HL-60 (cell line): ENCODE results near the gene FARP1.

Experiments
- DNase-seq, 2 experiments: peaks; one replicate each; pipeline ENCODE4 v3.0.0-alpha.2; 2010 to 2020; ENCODE audit warnings: low read depth in 1 of 2, low spot score in 1 of 2
- H3K27ac ChIP-seq: fragments of 250-450 bp; sonication (Bioruptor Pico); replicated peaks from 2 replicates; pipeline ENCODE4 v1.5.1; 2020; ENCODE audit warnings: mild to moderate bottlenecking, moderate library complexity
- H3K27me3 ChIP-seq: fragments of 250-450 bp; sonication (Bioruptor Pico); 2 replicates; pipeline ENCODE4 v1.5.1; 2021; ENCODE audit warnings: mild to moderate bottlenecking, moderate library complexity; ENCODE audit not compliant: insufficient read depth, poor library complexity, severe bottlenecking
- H3K4me3 ChIP-seq: replicated peaks from 2 replicates; pipeline ENCODE4 v1.5.1; 2011; ENCODE audit warnings: mild to moderate bottlenecking, control low read depth, low read length; ENCODE audit not compliant: insufficient read depth
- GABPA ChIP-seq: IDR thresholded peaks from 2 replicates; pipeline ENCODE4 v1.6.1; 2012; ENCODE audit warnings: low read depth
- POLR2AphosphoS5 ChIP-seq: IDR thresholded peaks from 2 replicates; pipeline ENCODE4 v1.6.1; 2012; ENCODE audit warnings: low read depth
- SPI1 ChIP-seq: IDR thresholded peaks from 2 replicates; pipeline ENCODE4 v1.6.1; 2012; ENCODE audit warnings: low read depth, mild to moderate bottlenecking, borderline replicate concordance
- TF ChIP-seq, protein P1 (sequence below): IDR thresholded peaks from one replicate; pipeline ENCODE4 v1.5.1; 2011; ENCODE audit warnings: low read length, control low read depth, inconsistent platforms; ENCODE audit not compliant: insufficient read depth
- TF ChIP-seq, protein P2 (sequence below): IDR thresholded peaks from 2 replicates; pipeline ENCODE4 v1.6.1; 2012; ENCODE audit warnings: low read depth; ENCODE audit not compliant: insufficient replicate concordance

The FARP1 gene

DNA sequence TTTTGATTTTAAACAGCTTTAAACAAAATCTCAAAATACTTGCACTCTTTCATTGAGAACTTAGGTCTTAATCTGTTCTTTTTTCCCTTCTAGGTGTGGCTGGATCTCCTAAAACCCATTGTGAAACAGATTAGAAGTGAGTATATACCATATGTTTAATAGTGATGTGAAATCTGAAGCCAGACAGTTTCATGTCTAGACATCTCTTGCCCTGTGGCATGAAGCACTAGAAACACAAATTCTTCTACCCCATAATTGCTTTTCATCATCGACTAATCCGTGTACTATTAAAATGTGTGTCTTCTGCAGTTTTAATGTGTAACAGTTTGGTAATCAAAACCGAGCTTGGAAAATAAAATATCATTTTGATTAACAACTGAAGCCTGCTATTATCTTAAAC is 222.4 kb downstream of the FARP1 start:
- no peak for DNase-seq
- Histone ChIP-seq H3K27ac (no peak overlapping the region), H3K27me3 (no peaks in the 10 kb centered on the region), H3K4me3 (no peak overlapping the region)
- TF ChIP-seq POLR2AphosphoS5, result no peak
- TF ChIP-seq, protein P1, sequence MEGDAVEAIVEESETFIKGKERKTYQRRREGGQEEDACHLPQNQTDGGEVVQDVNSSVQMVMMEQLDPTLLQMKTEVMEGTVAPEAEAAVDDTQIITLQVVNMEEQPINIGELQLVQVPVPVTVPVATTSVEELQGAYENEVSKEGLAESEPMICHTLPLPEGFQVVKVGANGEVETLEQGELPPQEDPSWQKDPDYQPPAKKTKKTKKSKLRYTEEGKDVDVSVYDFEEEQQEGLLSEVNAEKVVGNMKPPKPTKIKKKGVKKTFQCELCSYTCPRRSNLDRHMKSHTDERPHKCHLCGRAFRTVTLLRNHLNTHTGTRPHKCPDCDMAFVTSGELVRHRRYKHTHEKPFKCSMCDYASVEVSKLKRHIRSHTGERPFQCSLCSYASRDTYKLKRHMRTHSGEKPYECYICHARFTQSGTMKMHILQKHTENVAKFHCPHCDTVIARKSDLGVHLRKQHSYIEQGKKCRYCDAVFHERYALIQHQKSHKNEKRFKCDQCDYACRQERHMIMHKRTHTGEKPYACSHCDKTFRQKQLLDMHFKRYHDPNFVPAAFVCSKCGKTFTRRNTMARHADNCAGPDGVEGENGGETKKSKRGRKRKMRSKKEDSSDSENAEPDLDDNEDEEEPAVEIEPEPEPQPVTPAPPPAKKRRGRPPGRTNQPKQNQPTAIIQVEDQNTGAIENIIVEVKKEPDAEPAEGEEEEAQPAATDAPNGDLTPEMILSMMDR, result no peak
- TF ChIP-seq, protein P2, sequence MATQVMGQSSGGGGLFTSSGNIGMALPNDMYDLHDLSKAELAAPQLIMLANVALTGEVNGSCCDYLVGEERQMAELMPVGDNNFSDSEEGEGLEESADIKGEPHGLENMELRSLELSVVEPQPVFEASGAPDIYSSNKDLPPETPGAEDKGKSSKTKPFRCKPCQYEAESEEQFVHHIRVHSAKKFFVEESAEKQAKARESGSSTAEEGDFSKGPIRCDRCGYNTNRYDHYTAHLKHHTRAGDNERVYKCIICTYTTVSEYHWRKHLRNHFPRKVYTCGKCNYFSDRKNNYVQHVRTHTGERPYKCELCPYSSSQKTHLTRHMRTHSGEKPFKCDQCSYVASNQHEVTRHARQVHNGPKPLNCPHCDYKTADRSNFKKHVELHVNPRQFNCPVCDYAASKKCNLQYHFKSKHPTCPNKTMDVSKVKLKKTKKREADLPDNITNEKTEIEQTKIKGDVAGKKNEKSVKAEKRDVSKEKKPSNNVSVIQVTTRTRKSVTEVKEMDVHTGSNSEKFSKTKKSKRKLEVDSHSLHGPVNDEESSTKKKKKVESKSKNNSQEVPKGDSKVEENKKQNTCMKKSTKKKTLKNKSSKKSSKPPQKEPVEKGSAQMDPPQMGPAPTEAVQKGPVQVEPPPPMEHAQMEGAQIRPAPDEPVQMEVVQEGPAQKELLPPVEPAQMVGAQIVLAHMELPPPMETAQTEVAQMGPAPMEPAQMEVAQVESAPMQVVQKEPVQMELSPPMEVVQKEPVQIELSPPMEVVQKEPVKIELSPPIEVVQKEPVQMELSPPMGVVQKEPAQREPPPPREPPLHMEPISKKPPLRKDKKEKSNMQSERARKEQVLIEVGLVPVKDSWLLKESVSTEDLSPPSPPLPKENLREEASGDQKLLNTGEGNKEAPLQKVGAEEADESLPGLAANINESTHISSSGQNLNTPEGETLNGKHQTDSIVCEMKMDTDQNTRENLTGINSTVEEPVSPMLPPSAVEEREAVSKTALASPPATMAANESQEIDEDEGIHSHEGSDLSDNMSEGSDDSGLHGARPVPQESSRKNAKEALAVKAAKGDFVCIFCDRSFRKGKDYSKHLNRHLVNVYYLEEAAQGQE, result no peak
- TF ChIP-seq SPI1, result no peak
- TF ChIP-seq GABPA, result no peak

DNA sequence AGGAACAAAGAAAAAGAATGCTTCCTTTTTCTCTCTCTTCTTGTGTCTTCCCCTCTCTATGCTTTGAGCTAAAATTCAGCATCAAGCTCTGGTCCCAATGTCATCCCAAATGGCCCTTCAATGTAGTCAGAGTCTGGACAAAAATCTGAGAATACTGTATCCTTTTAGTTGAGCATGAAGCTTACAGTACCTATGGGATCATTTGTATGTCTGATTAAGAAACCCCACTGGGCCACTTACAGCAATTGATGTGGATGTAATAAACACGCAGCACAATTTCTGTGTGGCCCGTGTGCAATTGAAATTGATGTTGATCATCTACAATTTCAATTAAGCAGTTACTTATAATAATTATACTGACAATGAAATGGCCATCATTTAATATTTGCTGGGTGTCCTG is 223.1 kb downstream of the FARP1 start:
- H3K27ac ChIP-seq, result no peak overlapping the region
- TF ChIP-seq SPI1 (no peak), GABPA (no peak), POLR2AphosphoS5 (no peak)
- TF ChIP-seq, protein P2, result no peak
- TF ChIP-seq, protein P1, result no peak
- DNase-seq, result no peak
- H3K4me3 ChIP-seq, result no peak overlapping the region
- no peaks in the 10 kb centered on the region for H3K27me3 ChIP-seq

DNA sequence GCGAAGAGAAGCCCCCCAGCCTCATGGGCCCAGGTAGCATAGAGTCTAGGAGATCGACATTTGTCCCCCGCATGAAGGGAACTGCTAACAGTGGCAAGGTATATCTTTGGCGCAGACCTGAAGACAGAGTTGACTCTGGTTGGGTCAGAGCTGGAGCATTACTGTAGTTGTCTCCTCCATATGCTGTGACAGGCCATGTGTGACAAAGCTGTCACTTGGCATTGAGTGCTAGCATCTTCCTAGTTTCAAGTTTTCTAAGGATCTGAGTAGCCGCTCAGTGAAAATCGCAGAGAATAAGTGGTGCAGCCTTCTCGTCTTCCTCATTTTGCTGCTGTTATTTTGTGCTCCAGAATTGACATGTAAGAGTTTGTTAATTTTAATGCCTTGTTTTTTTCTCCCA is 223.5 kb downstream of the FARP1 start:
- TF ChIP-seq, protein P1, result no peak
- TF ChIP-seq GABPA (no peak), SPI1 (no peak), POLR2AphosphoS5 (no peak)
- TF ChIP-seq, protein P2, result no peak
- H3K27ac ChIP-seq, result no peak overlapping the region
- H3K27me3 ChIP-seq, result no peaks in the 10 kb centered on the region
- no peak overlapping the region for H3K4me3 ChIP-seq
- no peak for DNase-seq
